GM23248 (cell line): ENCODE measurements around the gene MAB21L1.

Source experiments
- EZH2 ChIP-seq: fragments of 200-600 bp; sonication (generic); IDR thresholded peaks from 2 replicates; pipeline ENCODE4 v1.6.1; 2018; ENCODE audit warnings: antibody characterized with exemption, mild to moderate bottlenecking; ENCODE audit not compliant: insufficient read depth, poor library complexity, severe bottlenecking
- EZH2phosphoT487 ChIP-seq: fragments of 200-600 bp; sonication (generic); IDR thresholded peaks from 2 replicates; pipeline ENCODE4 v1.6.1; 2018; ENCODE audit warnings: antibody characterized with exemption, moderate library complexity, mild to moderate bottlenecking, low read depth; ENCODE audit not compliant: insufficient read depth

- TF ChIP-seq EZH2 (no peak), EZH2phosphoT487 (no peak)
Observed at GRCh38 chr13:35457258-35457657, 19.2 kb downstream of the MAB21L1 start.
